Fibroblast of lung (primary cell): Measurements from ENCODE around the gene CAST. TPM values are rescaled to one million over a fixed set of nuclear protein-coding genes. Genes with fewer than 3 reads are reported as not detected.

Experiments
- DNase-seq, 2 donors: peaks; one replicate each; pipeline versions ENCODE4 v3.0.0 to v3.0.0-alpha.2; 2010; ENCODE audit warnings: low read depth in 2 of 2
- H2AFZ ChIP-seq: 2 replicates; pipeline ENCODE4 v1.5.1; 2012; ENCODE audit warnings: low read length, control low read depth, inconsistent platforms
- H3K27ac ChIP-seq: 2 replicates; pipeline ENCODE4 v1.5.1; 2011; ENCODE audit warnings: low read length, control low read depth; ENCODE audit not compliant: insufficient read depth
- H3K27me3 ChIP-seq: 2 replicates; pipeline ENCODE4 v1.5.1; 2011; ENCODE audit warnings: mild to moderate bottlenecking, low read length; ENCODE audit not compliant: control insufficient read depth, insufficient read depth
- H3K36me3 ChIP-seq: 2 replicates; pipeline ENCODE4 v1.5.1; 2011; ENCODE audit warnings: low read length; ENCODE audit not compliant: control insufficient read depth, insufficient read depth
- H3K4me1 ChIP-seq: 2 replicates; pipeline ENCODE4 v1.5.1; 2011; ENCODE audit warnings: low read length; ENCODE audit not compliant: control insufficient read depth, insufficient read depth; ENCODE audit errors: extremely low read depth
- H3K4me2 ChIP-seq: 2 replicates; pipeline ENCODE4 v1.5.1; 2011; ENCODE audit warnings: low read length, control low read depth; ENCODE audit not compliant: insufficient read depth; ENCODE audit errors: extremely low read depth
- H3K4me3 ChIP-seq, 4 experiments: fragments of 200-600 bp in 1 of 4; sonication (generic) in 1 of 4; replicated peaks in 1 of 4; 2 replicates each; pipeline ENCODE4 v1.5.1; 2011 to 2016; ENCODE audit warnings: low read length in 4 of 4, low read depth in 3 of 4, mild to moderate bottlenecking in 3 of 4, control low read depth in 2 of 4, inconsistent platforms in 1 of 4, mixed read lengths in 1 of 4; ENCODE audit not compliant: insufficient read depth in 1 of 4; ENCODE audit errors: control extremely low read depth in 1 of 4
- H3K79me2 ChIP-seq: 2 replicates; pipeline ENCODE4 v1.5.1; 2012; ENCODE audit warnings: mild to moderate bottlenecking, low read length, inconsistent platforms; ENCODE audit not compliant: control insufficient read depth, insufficient read depth
- H3K9ac ChIP-seq: 2 replicates; pipeline ENCODE4 v1.5.1; 2011; ENCODE audit warnings: mild to moderate bottlenecking, low read length, control low read depth; ENCODE audit not compliant: insufficient read depth
- H3K9me3 ChIP-seq: 2 replicates; pipeline ENCODE4 v1.5.1; 2012; ENCODE audit warnings: low read depth, low read length; ENCODE audit not compliant: control insufficient read depth, insufficient read depth
- H4K20me1 ChIP-seq: 2 replicates; pipeline ENCODE4 v1.5.1; 2011; ENCODE audit warnings: low read length; ENCODE audit not compliant: control insufficient read depth, insufficient read depth; ENCODE audit errors: extremely low read depth
- CTCF ChIP-seq, 2 donors: IDR thresholded peaks in 1 of 2; conservative IDR thresholded peaks in 1 of 2; 1 replicate in 1 of 2; 2 replicates in 1 of 2; pipeline ENCODE4 v1.5.1; 2011 to 2012; ENCODE audit warnings: low read length in 2 of 2, control low read depth in 1 of 2, inconsistent platforms in 1 of 2, low read depth in 1 of 2, mild to moderate bottlenecking in 1 of 2
- EZH2 ChIP-seq: IDR thresholded peaks from 2 replicates; pipeline ENCODE4 v1.5.1; 2012; ENCODE audit warnings: low read length, control low read depth, mild to moderate bottlenecking; ENCODE audit errors: missing control alignments
- polyA plus RNA-seq, 2 donors: library from polyadenylated mRNA; depleted of rRNA in 1 of 2; stranded (reverse) in 1 of 2; unstranded in 1 of 2; fragments of >200 nt; gene quantifications; 2 replicates each; pipeline ENCODE4 v1.2.1, GENCODE V29; 2011 to 2012; ENCODE audit warnings: missing spikeins in 1 of 2
- total RNA-seq: library from RNA; depleted of rRNA; stranded (reverse); fragments of >200 nt; gene quantifications from 2 replicates; pipeline ENCODE4 v1.2.1, GENCODE V29; 2014

CAST gene
- total and polyA plus RNA-seq, 2 donors (not counting 1 experiment from before 2014, with no cell fraction given): 203 to 378 TPM

DNA sequence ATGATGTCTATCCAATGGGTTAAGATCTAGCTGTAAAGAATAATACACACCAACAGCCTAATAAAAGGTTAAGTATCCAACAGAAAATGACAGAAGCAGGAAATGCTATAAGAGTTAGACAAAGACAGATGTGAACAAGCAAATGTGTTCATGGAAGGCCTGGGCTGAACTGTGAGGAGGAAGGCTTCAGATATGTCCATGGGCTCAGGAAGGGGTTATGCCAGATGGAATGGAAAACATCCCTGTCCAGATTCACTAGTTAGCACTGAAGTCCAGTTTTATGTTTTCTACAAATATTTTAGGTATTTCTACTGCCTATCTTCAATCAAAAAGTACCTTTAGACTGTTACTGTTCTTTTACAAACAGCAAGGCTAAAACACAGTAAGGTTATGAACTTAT, 118.5 kb downstream of the CAST start:
- H4K20me1 ChIP-seq: no peaks in the 10 kb centered on the region
- H3K79me2 ChIP-seq: no peaks in the 10 kb centered on the region
- H3K27ac ChIP-seq: peak overlapping the region; percentile 22
- no peak overlapping the region for H2AFZ ChIP-seq
- TF ChIP-seq CTCF (conservative IDR thresholded peaks at IDR 0.05 in 1 of 2, IDR thresholded peaks at IDR 0.05 in 1 of 2; ENCODE audit: low read depth in 1 of 2, low read length in 2 of 2): no peak
- no peak for TF ChIP-seq EZH2
- peaks cover 8% of the 10 kb centered on the region for H3K4me1 ChIP-seq
- no peaks in the 10 kb centered on the region for H3K9me3 ChIP-seq
- no peak overlapping the region for H3K9ac ChIP-seq
- H3K4me2 ChIP-seq: no peak overlapping the region
- peak; percentile 22 to 62 for DNase-seq
- H3K4me3 ChIP-seq: no peak overlapping the region
- no peaks in the 10 kb centered on the region for H3K27me3 ChIP-seq
- peaks cover 13% of the 10 kb centered on the region for H3K36me3 ChIP-seq

DNA sequence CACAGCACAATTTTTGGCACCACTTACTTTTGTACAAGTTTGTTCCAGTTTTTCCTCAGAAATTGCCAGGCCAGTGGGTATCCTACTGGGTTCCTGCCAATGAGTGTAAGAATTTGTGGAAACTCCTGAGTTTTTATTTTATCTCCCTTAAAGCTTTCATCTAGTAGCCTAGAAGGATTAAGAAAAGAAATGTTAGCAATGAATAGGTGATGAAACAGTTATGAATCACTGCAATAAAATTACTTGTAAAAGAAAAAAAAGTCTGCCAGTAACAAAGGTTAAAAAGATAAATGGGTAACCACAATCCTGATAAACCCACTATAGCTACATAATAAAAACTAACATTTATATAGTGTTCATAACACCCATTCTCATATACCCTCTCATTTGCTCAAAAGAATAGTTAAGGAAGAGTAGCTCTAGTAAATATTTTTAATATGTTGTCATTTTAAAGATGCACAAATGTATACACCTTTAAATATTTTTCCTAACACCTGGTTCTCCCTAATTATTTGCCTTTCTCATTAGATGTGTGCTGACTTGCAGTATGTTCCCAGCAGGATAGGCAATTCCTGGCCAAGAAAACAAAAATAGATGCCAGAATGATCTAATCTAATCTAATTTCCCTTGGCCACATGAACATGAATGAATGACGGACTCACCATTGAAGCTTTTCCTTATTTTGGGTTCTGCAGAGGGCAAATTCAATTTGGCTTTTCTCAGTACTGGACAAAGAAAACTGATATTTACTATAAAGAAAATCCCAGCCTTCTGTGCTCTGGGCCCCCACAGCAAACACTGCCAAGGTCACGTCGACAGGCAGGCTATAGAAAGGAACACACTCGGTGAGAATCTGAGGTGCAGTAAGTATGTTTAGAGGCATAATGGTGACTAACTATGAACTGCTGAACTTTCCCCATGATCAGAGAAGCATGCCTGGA, 119.1 kb downstream of the CAST start:
- peak overlapping the region; percentile 22 for H3K27ac ChIP-seq
- no peaks in the 10 kb centered on the region for H3K79me2 ChIP-seq
- H3K36me3 ChIP-seq: peaks cover 9% of the 10 kb centered on the region
- H3K9me3 ChIP-seq: no peaks in the 10 kb centered on the region
- H3K4me1 ChIP-seq: peaks cover 8% of the 10 kb centered on the region
- no peaks in the 10 kb centered on the region for H3K27me3 ChIP-seq
- H3K4me2 ChIP-seq: no peak overlapping the region
- no peak overlapping the region for H3K4me3 ChIP-seq
- TF ChIP-seq EZH2: no peak
- H2AFZ ChIP-seq: no peak overlapping the region
- DNase-seq: peak; percentile 44 to 71
- no peak overlapping the region for H3K9ac ChIP-seq
- H4K20me1 ChIP-seq: no peaks in the 10 kb centered on the region

GRCh38 chr5:96783326-96783725, 121.2 kb downstream of the CAST start:
- no peak for TF ChIP-seq CTCF (conservative IDR thresholded peaks at IDR 0.05 in 1 of 2, IDR thresholded peaks at IDR 0.05 in 1 of 2; ENCODE audit: low read depth in 1 of 2, low read length in 2 of 2)
- TF ChIP-seq EZH2: no peak

More at GRCh38 chr5:96783326-96783725, 121.2 kb downstream of the CAST start:
- Histone ChIP-seq H3K36me3 (peaks cover 4% of the 10 kb centered on the region), H3K27ac (no peak overlapping the region), H3K79me2 (no peaks in the 10 kb centered on the region), H3K4me1 (peaks cover 8% of the 10 kb centered on the region), H3K27me3 (no peaks in the 10 kb centered on the region), H3K9ac (no peak overlapping the region), H3K9me3 (no peaks in the 10 kb centered on the region), H3K4me3 (no peak overlapping the region), H4K20me1 (no peaks in the 10 kb centered on the region), H3K4me2 (no peak overlapping the region), H2AFZ (no peak overlapping the region)
- peak in 1 of 2 donors; percentile 80 for DNase-seq
